Glutamatergic neuron (in vitro differentiated cells): ENCODE measurements around the gene SPPL2B. TPM values are rescaled to one million over a fixed set of nuclear protein-coding genes. Genes with fewer than 3 reads are reported as not detected.

Experiments used
- DNase-seq: peaks from one replicate; pipeline ENCODE4 v3.0.0; 2022
- H3K27ac Mint-ChIP-seq: one replicate; pipeline ENCODE4 v1.8.0; 2020; ENCODE audit warnings: mild to moderate bottlenecking, mixed read lengths, inconsistent platforms; ENCODE audit not compliant: unreplicated experiment
- H3K27me3 Mint-ChIP-seq: one replicate; pipeline ENCODE4 v1.8.0; 2020; ENCODE audit warnings: mild to moderate bottlenecking, moderate library complexity, mixed read lengths, inconsistent platforms; ENCODE audit not compliant: unreplicated experiment
- H3K36me3 Mint-ChIP-seq: one replicate; pipeline ENCODE4 v1.8.0; 2020; ENCODE audit warnings: mild to moderate bottlenecking, mixed read lengths, inconsistent platforms; ENCODE audit not compliant: unreplicated experiment
- H3K4me1 Mint-ChIP-seq: one replicate; pipeline ENCODE4 v1.8.0; 2020; ENCODE audit warnings: mild to moderate bottlenecking, low read depth, mixed read lengths, inconsistent platforms; ENCODE audit not compliant: unreplicated experiment
- H3K4me3 Mint-ChIP-seq: one replicate; pipeline ENCODE4 v1.8.0; 2020; ENCODE audit warnings: mild to moderate bottlenecking, mixed read lengths, inconsistent platforms; ENCODE audit not compliant: unreplicated experiment
- H3K9me3 Mint-ChIP-seq: one replicate; pipeline ENCODE4 v1.8.0; 2020; ENCODE audit warnings: mild to moderate bottlenecking, moderate library complexity, mixed read lengths, inconsistent platforms; ENCODE audit not compliant: unreplicated experiment
- CTCF ChIP-seq: fragments of 200-600 bp; sonication (generic); IDR thresholded peaks from one replicate; pipeline ENCODE4 v1.5.0; 2021; ENCODE audit not compliant: partially characterized antibody, unreplicated experiment
- total RNA-seq: library from RNA; stranded (reverse); fragmentation: NEBNext Ultra II Directional; extraction: Animal tissue kit (Norgen Biotek cat#: 25700); gene quantifications from one replicate; pipeline ENCODE4 v1.2.1, GENCODE V29; 2021; ENCODE audit not compliant: unreplicated experiment

The SPPL2B gene
- total RNA-seq, 1 donor from 2014 or later: 166 TPM

GRCh38 chr19:2362046-2362969, 33.8 kb downstream of the SPPL2B start:
- DNase-seq: no peak
- Mint-ChIP-seq H3K4me1 (peaks cover 3% of the 10 kb centered on the region), H3K4me3 (no peak overlapping the region), H3K27ac (no peak overlapping the region), H3K27me3 (peaks cover 3% of the 10 kb centered on the region), H3K36me3 (peaks cover 6% of the 10 kb centered on the region), H3K9me3 (peaks cover 8% of the 10 kb centered on the region)
- TF ChIP-seq CTCF: no peak

- H3K4me3 Mint-ChIP-seq: no peak overlapping the region
- no peak overlapping the region for H3K27ac Mint-ChIP-seq
- no peak for DNase-seq
- peaks cover 6% of the 10 kb centered on the region for H3K36me3 Mint-ChIP-seq
- TF ChIP-seq CTCF: no peak
- peaks cover 3% of the 10 kb centered on the region for H3K4me1 Mint-ChIP-seq
- peaks cover 8% of the 10 kb centered on the region for H3K9me3 Mint-ChIP-seq
- H3K27me3 Mint-ChIP-seq: peaks cover 3% of the 10 kb centered on the region
Measured at GRCh38 chr19:2362970-2363300, 34.5 kb downstream of the SPPL2B start.

- H3K36me3 Mint-ChIP-seq: peaks cover 6% of the 10 kb centered on the region
- H3K4me1 Mint-ChIP-seq: peaks cover 3% of the 10 kb centered on the region
- H3K4me3 Mint-ChIP-seq: no peak overlapping the region
- no peak overlapping the region for H3K27ac Mint-ChIP-seq
- TF ChIP-seq CTCF: no peak
- H3K9me3 Mint-ChIP-seq: peaks cover 6% of the 10 kb centered on the region
- H3K27me3 Mint-ChIP-seq: peaks cover 3% of the 10 kb centered on the region
- DNase-seq: no peak
Measured at GRCh38 chr19:2363419-2363818, 34.9 kb downstream of the SPPL2B start.

- no peak overlapping the region for H3K4me3 Mint-ChIP-seq
- peaks cover 6% of the 10 kb centered on the region for H3K36me3 Mint-ChIP-seq
- no peak for DNase-seq
- no peak overlapping the region for H3K27ac Mint-ChIP-seq
- H3K9me3 Mint-ChIP-seq: peaks cover 2% of the 10 kb centered on the region
- no peak for TF ChIP-seq CTCF
- no peaks in the 10 kb centered on the region for H3K27me3 Mint-ChIP-seq
- peaks cover 3% of the 10 kb centered on the region for H3K4me1 Mint-ChIP-seq
Measured at GRCh38 chr19:2365201-2365970, 36.9 kb downstream of the SPPL2B start.

- Mint-ChIP-seq H3K27ac (no peak overlapping the region), H3K4me3 (no peak overlapping the region), H3K27me3 (peaks cover 5% of the 10 kb centered on the region), H3K36me3 (no peaks in the 10 kb centered on the region), H3K4me1 (peaks cover 9% of the 10 kb centered on the region), H3K9me3 (peaks cover 7% of the 10 kb centered on the region)
- DNase-seq: no peak
- no peak for TF ChIP-seq CTCF
Measured at GRCh38 chr19:2371656-2372055, 43.2 kb downstream of the SPPL2B start.
